Right lobe of liver (tissue), 6 donors: ENCODE measurements around the gene LHPP. TPM values are rescaled to one million over a fixed set of nuclear protein-coding genes. Genes with fewer than 3 reads are reported as not detected.

ENCODE experiments used
- ATAC-seq, 4 donors: fragments of 200-7000 bp; cut with Tn5 transposase; one replicate each; pipeline ENCODE4 v1.9.1; 2020; ENCODE audit warnings: mild to moderate bottlenecking in 4 of 4, moderate library complexity in 4 of 4
- DNase-seq, 3 donors: peaks; one replicate each; pipeline ENCODE4 v3.0.0-alpha.2; 2020
- H3K27ac ChIP-seq, 3 donors: fragments of 200-600 bp; one replicate each; pipeline ENCODE4 v1.8.0; 2022
- H3K27me3 ChIP-seq, 2 donors: fragments of 200-600 bp; one replicate each; pipeline ENCODE4 v1.8.0; 2022
- H3K36me3 ChIP-seq, 4 donors: fragments of 200-600 bp; sonication (generic) in 1 of 4; one replicate each; pipeline versions ENCODE4 v1.5.1 to v1.8.0; 2017 to 2022; ENCODE audit warnings: control low read depth in 1 of 4
- H3K4me1 ChIP-seq, 4 donors: fragments of 200-600 bp; sonication (generic) in 1 of 4; one replicate each; pipeline versions ENCODE4 v1.5.1 to v1.8.0; 2017 to 2022; ENCODE audit warnings: control low read depth in 1 of 4
- H3K4me3 ChIP-seq, 3 donors: fragments of 200-600 bp; one replicate each; pipeline ENCODE4 v1.8.0; 2022
- H3K9me3 ChIP-seq, 4 donors: fragments of 200-600 bp; sonication (generic) in 1 of 4; one replicate each; pipeline versions ENCODE4 v1.5.1 to v1.8.0; 2017 to 2022; ENCODE audit warnings: control low read depth in 1 of 4
- POLR2A ChIP-seq: fragments of 450-650 bp; IDR thresholded peaks from one replicate; pipeline ENCODE4 v1.6.1; 2017; ENCODE audit warnings: antibody characterized with exemption, mild to moderate bottlenecking
- WGBS: methylation state at CpG from one replicate; pipeline ENCODE4 v1.1.6; 2018; ENCODE audit warnings: low coverage, low lambda C conversion rate; ENCODE audit not compliant: insufficient coverage; ENCODE audit errors: missing lambda C conversion rate; 5-methylcytosine and 5-hydroxymethylcytosine counted together
- intact Hi-C, 2 donors: fragments of 100-400 bp; cut with DNase I; formaldehyde crosslinking; loops; one replicate each; pipeline versions ENCODE4 v1.11.2 to v1.14.1; 2022
- total RNA-seq, 6 experiments: library from RNA; depleted of rRNA in 2 of 6; stranded (reverse); fragments of >200 nt in 2 of 6; fragmentation: NEBNext Ultra II Directional in 3 of 6; extraction: Animal tissue kit (Norgen Biotek cat#: 25700) in 3 of 6; gene quantifications; one replicate each; pipeline versions ENCODE4 v1.1.0 to v1.2.4, GENCODE V29; 2016 to 2023
- TF ChIP-seq, protein P1 (sequence below), 4 donors: fragments of 200-600 bp in 3 of 4; fragments of 450-650 bp in 1 of 4; IDR thresholded peaks; one replicate each; pipeline versions ENCODE4 v1.5.1 to v1.8.0; 2016 to 2022; ENCODE audit warnings: antibody characterized with exemption in 4 of 4, mild to moderate bottlenecking in 2 of 4
- donor health status: DM: no; HTN: yes; CAD: no.
- donor health status: DM: no; HTN: no; CAD: no.
- donor health status: DM: no; HTN: no; CAD: no.
- donor health status: DM: no; HTN: yes; CAD: no.
- donor health status: DM: no; HTN: yes; CAD: no.

Gene LHPP
- total RNA-seq, 6 experiments from 2014 or later: 19.3 to 56.3 (median 36.3) TPM

DNA sequence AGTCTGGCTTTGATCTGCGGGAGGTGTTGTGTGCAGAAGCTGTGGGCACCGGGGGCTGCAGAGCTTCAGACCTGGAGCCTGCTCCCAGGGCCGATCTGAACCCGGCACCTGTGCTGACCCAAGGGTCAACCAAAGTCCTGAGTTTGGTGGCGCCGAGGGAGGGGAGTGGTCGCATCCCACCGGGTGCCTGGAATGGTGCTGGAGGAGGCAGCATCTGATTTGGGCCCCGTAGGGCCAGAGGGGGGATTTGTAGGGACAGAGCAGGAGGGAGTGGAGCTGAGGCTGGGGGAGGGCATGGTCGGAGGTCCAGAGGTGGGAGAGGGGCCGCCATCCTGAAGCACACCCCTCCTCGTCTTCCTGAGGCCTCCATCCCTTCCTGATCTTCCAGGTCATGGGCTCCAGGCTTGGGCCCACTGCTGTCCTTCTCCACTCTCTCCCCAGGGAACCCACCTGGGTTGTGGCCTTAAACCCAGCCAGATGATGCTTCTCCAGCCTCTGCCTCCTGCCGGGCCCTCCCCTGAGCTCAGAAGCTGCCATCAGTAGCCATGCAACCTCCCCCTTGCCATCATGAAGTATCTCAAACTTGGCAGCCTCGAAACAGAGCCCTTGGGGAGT is 112.9 kb downstream of the LHPP start:
- DNase-seq (peak in 1 of 3 donors; percentile 40), ATAC-seq (no peak)
- H3K9me3 ChIP-seq: no peaks in the 10 kb centered on the region
- no peaks in the 10 kb centered on the region for H3K36me3 ChIP-seq
- TF ChIP-seq, protein P1, sequence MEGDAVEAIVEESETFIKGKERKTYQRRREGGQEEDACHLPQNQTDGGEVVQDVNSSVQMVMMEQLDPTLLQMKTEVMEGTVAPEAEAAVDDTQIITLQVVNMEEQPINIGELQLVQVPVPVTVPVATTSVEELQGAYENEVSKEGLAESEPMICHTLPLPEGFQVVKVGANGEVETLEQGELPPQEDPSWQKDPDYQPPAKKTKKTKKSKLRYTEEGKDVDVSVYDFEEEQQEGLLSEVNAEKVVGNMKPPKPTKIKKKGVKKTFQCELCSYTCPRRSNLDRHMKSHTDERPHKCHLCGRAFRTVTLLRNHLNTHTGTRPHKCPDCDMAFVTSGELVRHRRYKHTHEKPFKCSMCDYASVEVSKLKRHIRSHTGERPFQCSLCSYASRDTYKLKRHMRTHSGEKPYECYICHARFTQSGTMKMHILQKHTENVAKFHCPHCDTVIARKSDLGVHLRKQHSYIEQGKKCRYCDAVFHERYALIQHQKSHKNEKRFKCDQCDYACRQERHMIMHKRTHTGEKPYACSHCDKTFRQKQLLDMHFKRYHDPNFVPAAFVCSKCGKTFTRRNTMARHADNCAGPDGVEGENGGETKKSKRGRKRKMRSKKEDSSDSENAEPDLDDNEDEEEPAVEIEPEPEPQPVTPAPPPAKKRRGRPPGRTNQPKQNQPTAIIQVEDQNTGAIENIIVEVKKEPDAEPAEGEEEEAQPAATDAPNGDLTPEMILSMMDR (IDR thresholded peaks at IDR 0.05): no peak
- TF ChIP-seq POLR2A: no peak
- no peak overlapping the region for H3K4me3 ChIP-seq
- intact Hi-C loops: no loop called here
- no peaks in the 10 kb centered on the region for H3K27me3 ChIP-seq
- no peaks in the 10 kb centered on the region for H3K4me1 ChIP-seq
- no peak overlapping the region for H3K27ac ChIP-seq
- WGBS: 93% methylated on average over 5 of the region's 14 CpGs

DNA sequence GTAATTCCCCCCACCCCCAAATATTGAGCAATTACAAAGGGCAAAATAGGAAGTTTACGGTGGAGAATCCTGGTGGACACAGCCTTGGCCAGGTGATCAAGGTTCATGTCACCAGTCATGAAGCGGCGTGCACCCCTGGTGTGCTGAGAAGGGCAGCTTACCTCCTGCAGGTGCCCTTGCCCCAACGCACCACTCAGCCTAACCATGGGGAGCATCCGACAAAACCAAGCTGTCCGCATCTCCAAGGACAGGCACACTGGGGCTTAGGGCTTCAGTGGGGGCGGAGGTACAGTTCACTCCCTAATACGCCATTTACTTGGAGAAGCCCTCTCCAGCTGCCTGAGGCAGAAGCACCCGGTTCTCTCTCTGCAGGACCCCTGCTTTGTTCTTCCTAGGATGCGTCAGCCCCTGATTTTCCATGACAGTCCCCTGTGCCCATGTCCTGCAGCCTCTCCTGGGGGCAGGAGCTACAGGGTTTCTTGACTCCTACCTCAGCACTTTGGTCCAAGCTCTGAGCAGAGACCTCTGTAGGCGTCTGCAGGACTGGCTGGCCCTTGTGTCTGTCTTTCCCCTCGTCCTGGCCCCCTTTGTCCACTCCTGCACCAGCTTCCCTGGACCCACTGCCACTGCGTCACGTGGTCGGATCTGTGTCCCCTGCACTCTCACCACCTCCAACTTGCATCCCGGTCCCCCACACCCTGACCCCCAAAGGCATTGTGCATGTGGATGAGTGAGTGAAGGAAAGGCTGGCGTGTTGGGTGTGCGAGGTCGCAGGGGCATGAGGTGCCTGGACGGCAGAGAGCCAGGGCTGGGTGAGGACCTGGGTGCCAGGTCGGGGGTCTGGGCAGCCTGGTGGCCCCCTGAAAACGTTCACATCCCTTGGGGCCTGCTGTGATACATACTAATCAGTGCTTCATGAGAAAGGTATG is 113.7 kb downstream of the LHPP start:
- Histone ChIP-seq H3K27me3 (no peaks in the 10 kb centered on the region), H3K4me3 (no peak overlapping the region), H3K4me1 (no peaks in the 10 kb centered on the region), H3K27ac (no peak overlapping the region), H3K9me3 (no peaks in the 10 kb centered on the region), H3K36me3 (no peaks in the 10 kb centered on the region)
- no peak for ATAC-seq
- DNase-seq: no peak
- WGBS: 84% methylated on average over 15 of the region's 22 CpGs
- TF ChIP-seq POLR2A: no peak
- TF ChIP-seq, protein P1 (IDR thresholded peaks at IDR 0.05): no peak
- intact Hi-C loops: no loop called here

DNA sequence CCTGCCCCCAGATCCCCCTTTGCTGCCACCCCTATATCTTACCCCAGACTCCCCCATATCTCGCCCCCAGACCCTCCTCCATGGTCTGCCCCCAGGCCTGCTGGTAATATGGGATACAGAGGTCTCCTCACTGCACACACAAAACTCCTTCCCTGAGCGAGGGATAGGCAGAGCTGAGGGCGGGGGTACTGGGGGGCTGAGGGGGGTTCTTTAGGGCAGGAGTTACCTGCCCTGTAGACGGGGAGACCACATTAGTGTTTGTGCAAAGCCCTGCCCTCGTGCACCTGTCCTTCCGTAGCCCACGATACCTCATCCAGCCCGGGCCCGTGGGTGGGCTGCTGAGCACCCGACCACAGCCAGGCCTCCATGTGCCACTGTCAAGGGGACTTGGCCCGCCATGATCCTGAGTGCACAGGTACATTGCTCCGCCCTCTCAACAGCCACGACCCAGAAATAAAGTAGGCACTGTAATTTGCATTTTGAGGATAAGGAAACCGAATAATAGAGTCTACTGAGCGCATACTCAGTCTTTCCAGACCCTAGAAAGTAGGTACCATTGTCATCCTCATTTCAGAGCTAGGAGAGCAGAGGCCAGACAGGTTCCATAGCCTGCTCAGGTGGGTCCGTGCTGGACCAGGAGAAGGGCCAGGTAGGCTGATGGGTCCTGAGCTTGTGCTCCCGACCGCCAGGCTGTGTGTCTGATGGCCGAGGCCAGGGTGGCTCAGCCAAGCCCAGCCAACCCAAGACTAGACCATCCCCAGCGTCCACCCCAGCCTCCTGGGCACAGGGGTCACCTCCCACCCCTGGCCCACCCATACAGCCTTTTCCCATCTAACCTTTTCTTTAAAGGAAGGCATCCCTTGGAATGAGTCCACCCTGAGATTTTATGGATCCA is 115.2 kb downstream of the LHPP start:
- TF ChIP-seq, protein P1 (IDR thresholded peaks at IDR 0.05): no peak
- no peak overlapping the region for H3K27ac ChIP-seq
- no peak for DNase-seq
- H3K36me3 ChIP-seq: no peaks in the 10 kb centered on the region
- ATAC-seq: peak in 1 of 4 donors; percentile 5
- H3K9me3 ChIP-seq: no peaks in the 10 kb centered on the region
- H3K4me1 ChIP-seq: no peaks in the 10 kb centered on the region
- no peaks in the 10 kb centered on the region for H3K27me3 ChIP-seq
- intact Hi-C loops: no loop called here
- WGBS: 73% methylated on average over 9 of the region's 20 CpGs
- no peak overlapping the region for H3K4me3 ChIP-seq

DNA sequence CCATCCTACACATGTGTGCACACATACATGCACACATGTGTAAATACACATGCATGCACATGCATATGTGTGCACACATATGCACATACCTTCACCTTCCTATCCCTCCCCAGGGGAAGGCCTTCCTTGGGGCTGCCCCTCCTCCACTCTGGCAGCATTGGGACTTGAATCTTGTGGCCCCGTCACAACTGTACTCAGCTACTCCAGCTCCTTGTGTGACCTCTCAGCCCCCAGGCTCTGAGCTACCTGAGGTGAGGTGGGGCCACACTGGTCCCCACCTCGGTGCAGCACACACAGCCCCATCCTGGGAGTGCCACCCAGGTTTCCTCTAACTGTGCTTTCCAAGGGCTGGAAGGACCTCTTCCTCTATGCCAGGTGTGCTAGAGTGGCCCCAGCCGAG is 116.0 kb downstream of the LHPP start:
- no peaks in the 10 kb centered on the region for H3K36me3 ChIP-seq
- H3K27ac ChIP-seq: no peak overlapping the region
- H3K4me1 ChIP-seq: no peaks in the 10 kb centered on the region
- ATAC-seq (no peak), DNase-seq (peak in 1 of 3 donors; percentile 39)
- H3K9me3 ChIP-seq: no peaks in the 10 kb centered on the region
- H3K4me3 ChIP-seq: no peak overlapping the region
- H3K27me3 ChIP-seq: no peaks in the 10 kb centered on the region
- intact Hi-C loops: no loop called here
- 83% methylated on average over 2 of the region's 3 CpGs for WGBS
- TF ChIP-seq, protein P1 (IDR thresholded peaks at IDR 0.05): no peak
- no peak for TF ChIP-seq POLR2A
